Hypothalamus (tissue), 51 donors: ENCODE results near the gene GEMIN7.

ENCODE experiments used
- DNase-seq, 51 donors: peaks; one replicate each; lab custom pipeline; 2025; lab: John Stamatoyannopoulos, UW

The GEMIN7 gene

GRCh38 chr19:45059258-45059965 lies 19.6 kb upstream of the GEMIN7 start:
- DNase-seq: peak in 50 of 51 donors; percentile 7 to 91 (median 56)

- no peak for DNase-seq
Measured at GRCh38 chr19:45061965-45062364, 17.1 kb upstream of the GEMIN7 start.

GRCh38 chr19:45063851-45064801 lies 14.9 kb upstream of the GEMIN7 start:
- DNase-seq: no peak

GRCh38 chr19:45066921-45067661 lies 12.0 kb upstream of the GEMIN7 start:
- DNase-seq: no peak

- DNase-seq: no peak
Measured at GRCh38 chr19:45068041-45068440, 11.0 kb upstream of the GEMIN7 start.

- DNase-seq: no peak
Measured at GRCh38 chr19:45069056-45069455, 10.0 kb upstream of the GEMIN7 start.

GRCh38 chr19:45070214-45070613 lies 8.8 kb upstream of the GEMIN7 start:
- DNase-seq: no peak

GRCh38 chr19:45070861-45071544 lies 8.1 kb upstream of the GEMIN7 start:
- DNase-seq: no peak

GRCh38 chr19:45071545-45071938 lies 7.5 kb upstream of the GEMIN7 start:
- DNase-seq: no peak

GRCh38 chr19:45071969-45072790 lies 6.9 kb upstream of the GEMIN7 start:
- DNase-seq: no peak

GRCh38 chr19:45074744-45075300 lies 4.2 kb upstream of the GEMIN7 start:
- DNase-seq: no peak

- DNase-seq: peak in 31 of 51 donors; percentile 5 to 61 (median 28)
Measured at GRCh38 chr19:45075301-45076028, 3.6 kb upstream of the GEMIN7 start.

GRCh38 chr19:45076029-45076850 lies 2.8 kb upstream of the GEMIN7 start, which contains the start of gene ZNF296:
Gene ZNF296, minus strand, starts transcription at chr19:45076478. Its CDS starts 105 bp downstream, at chr19:45076373.
- DNase-seq: peak in 20 of 51 donors; percentile 4 to 46 (median 18)

GRCh38 chr19:45076851-45077730 lies 2.0 kb upstream of the GEMIN7 start:
- no peak for DNase-seq

- DNase-seq: no peak
Measured at GRCh38 chr19:45078390-45079062, 534 bp upstream of the GEMIN7 start.

GRCh38 chr19:45079911-45080370 lies 881 bp downstream of the GEMIN7 start:
- no peak for DNase-seq
